HUES64 (cell line): ENCODE results near the gene NHLRC3.

Source experiments
- H3K27ac ChIP-seq: 2 replicates; pipeline ENCODE4 v1.7.0; 2013; ENCODE audit warnings: low read depth, low read length, inconsistent platforms
- H3K27me3 ChIP-seq: 2 replicates; pipeline ENCODE4 v1.6.1; 2013; ENCODE audit warnings: mild to moderate bottlenecking, low read length; ENCODE audit not compliant: insufficient read depth
- H3K36me3 ChIP-seq: 2 replicates; pipeline ENCODE4 v1.6.1; 2013; ENCODE audit warnings: mild to moderate bottlenecking, low read length; ENCODE audit not compliant: insufficient read depth
- H3K4me1 ChIP-seq: 2 replicates; pipeline ENCODE4 v1.6.1; 2013; ENCODE audit warnings: mild to moderate bottlenecking, low read length, moderate library complexity; ENCODE audit not compliant: insufficient read depth
- H3K4me3 ChIP-seq: 2 replicates; pipeline ENCODE4 v1.5.1; 2013; ENCODE audit warnings: mild to moderate bottlenecking, low read length, moderate library complexity
- H3K9ac ChIP-seq: 2 replicates; pipeline ENCODE4 v1.6.1; 2013; ENCODE audit warnings: mild to moderate bottlenecking, low read depth, low read length
- H3K9me3 ChIP-seq: 2 replicates; pipeline ENCODE4 v1.6.1; 2013; ENCODE audit warnings: low read depth, low read length; ENCODE audit not compliant: insufficient read depth
- WGBS: fragments of 150-250, 120-280 bp; methylation state at CpG from one replicate; pipeline ENCODE4 v1.1.7; 2013; ENCODE audit warnings: missing lambda C conversion rate; 5-methylcytosine and 5-hydroxymethylcytosine counted together

Gene NHLRC3

DNA sequence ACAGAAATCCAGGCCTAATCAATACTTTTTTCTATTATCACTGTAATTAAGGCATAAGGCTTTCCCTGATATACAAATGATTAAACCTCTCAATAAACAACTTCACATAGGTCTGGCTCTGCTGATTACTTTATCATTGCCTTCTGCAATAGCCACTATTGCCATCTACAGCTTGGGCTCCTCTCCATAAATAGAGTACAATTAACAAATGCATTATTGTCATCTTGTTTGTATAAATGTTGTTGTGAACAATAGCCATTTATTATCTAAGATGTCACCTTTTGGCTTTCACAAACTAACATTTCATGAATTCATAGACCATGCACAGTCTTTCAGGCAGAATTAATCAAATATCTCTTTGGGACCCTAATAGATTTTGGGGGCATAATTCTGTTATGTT, 53.3 kb downstream of the NHLRC3 start:
- no peak overlapping the region for H3K4me3 ChIP-seq
- no peaks in the 10 kb centered on the region for H3K4me1 ChIP-seq
- no peak overlapping the region for H3K27ac ChIP-seq
- no peaks in the 10 kb centered on the region for H3K36me3 ChIP-seq
- H3K9me3 ChIP-seq: no peaks in the 10 kb centered on the region
- H3K27me3 ChIP-seq: no peaks in the 10 kb centered on the region
- H3K9ac ChIP-seq: no peak overlapping the region

DNA sequence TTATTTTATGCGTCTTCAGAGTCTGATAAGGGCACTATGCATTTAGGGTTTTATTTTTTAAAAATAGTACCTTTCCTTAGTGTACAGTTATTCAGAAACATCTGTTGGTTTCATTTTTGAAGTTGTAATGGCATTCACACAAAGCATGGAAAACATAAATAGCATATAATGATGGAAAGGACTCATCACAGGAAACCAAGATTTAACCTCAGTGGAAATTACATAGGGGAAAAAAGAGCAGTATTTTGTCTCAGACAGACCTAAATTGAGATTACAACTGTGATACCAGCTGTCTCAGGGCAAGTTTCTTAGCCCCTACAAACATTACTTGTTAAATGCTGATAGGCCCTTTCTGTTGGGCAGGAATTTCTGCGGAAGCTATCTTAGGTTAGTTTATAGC, 57.2 kb downstream of the NHLRC3 start:
- Histone ChIP-seq H3K4me3 (no peak overlapping the region), H3K36me3 (no peaks in the 10 kb centered on the region), H3K27ac (no peak overlapping the region), H3K27me3 (no peaks in the 10 kb centered on the region), H3K4me1 (no peaks in the 10 kb centered on the region), H3K9ac (no peak overlapping the region), H3K9me3 (no peaks in the 10 kb centered on the region)
- 89% methylated on average over 2 of the region's 2 CpGs for WGBS

DNA sequence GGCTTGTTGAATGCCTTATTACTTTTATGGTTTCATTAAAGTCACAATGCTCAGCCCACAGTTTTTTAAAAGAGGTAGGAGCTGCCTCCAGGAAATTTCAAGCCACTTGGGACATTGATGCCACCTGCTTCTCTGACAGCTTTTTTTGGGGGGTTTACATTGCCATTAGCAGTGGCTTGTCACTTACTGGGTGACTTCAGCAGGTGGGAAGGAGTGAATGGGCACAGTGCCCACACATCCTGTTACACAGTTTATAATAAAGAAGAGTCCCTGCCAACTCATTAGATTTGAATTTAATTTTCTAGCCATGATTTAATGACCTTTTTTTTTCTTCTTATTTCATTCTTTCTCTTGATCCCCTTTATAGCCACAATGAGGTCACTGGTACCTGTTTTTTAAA, 61.0 kb downstream of the NHLRC3 start:
- Histone ChIP-seq H3K36me3 (no peaks in the 10 kb centered on the region), H3K9ac (no peak overlapping the region), H3K27me3 (no peaks in the 10 kb centered on the region), H3K4me1 (no peaks in the 10 kb centered on the region), H3K9me3 (no peaks in the 10 kb centered on the region), H3K27ac (no peak overlapping the region), H3K4me3 (no peak overlapping the region)
